NCI-H2227 treated with DMSO at 0.1 percent for 48 hours (cell line): ENCODE data around the gene CCDC171.
"Not testable (repeated sequence)": the region's sequence is repeated elsewhere in the genome, so short reads cannot be mapped to it uniquely, and the experiment has no call there.

Experiments used
- DNase-seq: peaks from one replicate; lab custom pipeline; 2025; lab: John Stamatoyannopoulos, UW

CCDC171 gene

DNA sequence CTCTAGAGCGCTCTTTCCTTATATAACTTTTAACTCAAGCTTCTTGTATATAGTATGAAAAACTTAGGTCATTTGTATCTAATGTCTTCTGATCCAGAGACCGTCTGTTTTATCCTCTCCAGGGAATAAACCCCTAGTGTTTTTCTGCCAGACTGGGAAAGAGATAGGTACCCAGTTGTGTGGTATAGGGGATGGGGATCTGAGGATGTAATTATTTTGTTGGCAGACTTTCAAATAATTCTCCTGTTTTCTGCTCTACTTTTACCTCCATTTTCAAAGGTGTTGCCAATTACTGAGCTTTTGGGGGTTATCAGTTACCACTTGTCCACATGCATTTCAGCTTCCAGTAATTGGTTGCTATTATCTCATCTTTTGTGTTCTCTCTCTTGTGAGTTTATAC lies 17.9 kb downstream of the CCDC171 start:
- peak; percentile 86 for DNase-seq

DNA sequence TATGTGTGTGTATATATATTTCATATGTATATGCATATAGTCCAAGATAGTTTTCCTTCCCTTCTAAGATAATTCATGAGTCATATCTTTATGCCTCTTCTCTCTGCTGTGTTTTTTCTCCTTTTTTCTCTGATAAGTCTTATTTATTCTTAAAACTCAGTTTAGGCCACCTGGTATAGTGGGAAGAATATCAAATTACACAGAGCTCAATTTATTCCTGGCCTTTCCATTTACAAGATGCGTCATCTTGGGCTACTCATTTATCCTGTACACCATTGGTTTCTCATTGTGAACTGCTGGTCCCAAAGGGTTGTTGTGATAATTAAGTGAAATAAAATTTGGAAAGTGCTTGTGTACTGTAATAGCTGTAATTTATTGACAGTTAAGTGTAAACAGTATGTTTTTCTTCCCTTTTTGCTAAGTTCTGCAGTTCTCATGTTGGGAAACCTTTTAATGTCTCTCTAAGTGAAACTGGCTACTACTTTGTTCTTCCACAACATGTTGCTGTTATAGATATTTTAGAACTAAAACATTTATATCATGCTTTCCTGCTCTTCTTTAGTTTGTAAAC lies 19.4 kb downstream of the CCDC171 start:
- DNase-seq, result peak; percentile 84

DNA sequence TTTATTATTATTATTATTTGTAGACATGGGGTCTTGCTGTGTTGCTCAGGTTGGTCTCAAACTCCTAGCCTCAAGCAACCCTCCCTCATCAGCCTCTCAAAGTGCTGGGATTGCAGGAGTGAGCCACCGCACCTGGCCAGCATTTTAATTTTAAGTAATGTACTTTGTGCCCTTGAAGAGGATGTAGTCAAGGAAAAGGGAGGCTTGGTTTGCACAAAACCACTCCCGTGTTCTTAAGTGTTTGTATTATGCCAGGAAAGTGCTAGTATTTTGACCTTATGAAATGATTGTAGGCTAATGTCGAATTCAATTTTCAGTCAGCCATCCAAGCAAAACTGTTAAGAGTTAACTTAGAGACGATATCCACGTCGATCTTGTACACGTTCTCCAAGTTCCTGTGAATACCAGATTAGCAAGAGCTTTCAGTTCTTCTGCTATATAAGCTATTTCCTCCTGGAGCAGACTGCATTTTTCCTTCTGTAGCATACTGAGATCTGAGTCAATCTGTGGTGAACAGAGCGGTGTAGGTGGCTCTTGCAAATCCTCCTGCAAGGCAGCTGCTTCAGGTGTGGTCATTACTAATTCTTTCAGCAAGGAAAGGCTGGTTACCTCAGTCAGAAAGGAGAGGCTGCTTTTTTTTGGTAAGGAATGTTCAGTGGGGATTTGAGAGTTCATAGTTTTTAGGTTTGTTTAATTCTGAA lies 23.7 kb downstream of the CCDC171 start:
- peak; percentile 11 for DNase-seq

DNA sequence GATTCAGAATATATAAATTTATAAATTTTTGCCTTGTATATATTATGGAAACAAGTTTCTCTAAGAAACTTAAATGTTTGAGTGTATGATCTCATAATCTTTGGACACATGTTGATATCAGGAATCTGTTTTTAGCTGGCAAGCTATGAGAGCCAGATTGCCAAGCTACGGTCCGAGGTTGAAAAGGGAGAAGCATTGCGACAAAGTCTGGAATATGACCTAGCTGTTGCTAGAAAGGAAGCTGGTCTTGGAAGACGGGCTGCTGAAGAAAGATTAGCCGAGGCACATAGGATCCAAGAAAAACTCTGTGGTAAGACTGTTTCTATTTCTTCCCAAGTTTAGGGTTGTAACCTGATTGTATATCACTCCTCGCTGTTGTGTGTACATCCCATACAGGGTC lies 25.9 kb downstream of the CCDC171 start:
- no peak for DNase-seq

DNA sequence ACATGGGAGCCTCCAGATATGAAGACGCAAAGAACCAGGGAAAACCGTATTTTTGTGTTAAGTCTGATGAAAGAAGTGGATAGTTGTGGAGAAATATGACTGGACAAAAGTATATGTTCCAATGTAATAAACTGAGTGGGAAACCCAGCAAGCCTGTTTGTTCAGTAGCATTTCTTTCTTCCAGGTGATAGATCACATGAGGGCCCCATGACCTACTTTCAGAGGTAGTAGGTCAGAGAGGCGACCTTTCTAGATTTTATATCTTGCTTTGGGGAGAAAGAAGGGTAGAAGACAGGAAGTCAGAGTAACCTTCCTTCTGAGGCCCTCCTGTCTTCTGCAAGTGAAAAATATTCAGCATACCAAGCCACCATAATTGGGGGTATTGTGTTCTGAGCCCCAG lies 31.5 kb downstream of the CCDC171 start:
- DNase-seq, result no peak

DNA sequence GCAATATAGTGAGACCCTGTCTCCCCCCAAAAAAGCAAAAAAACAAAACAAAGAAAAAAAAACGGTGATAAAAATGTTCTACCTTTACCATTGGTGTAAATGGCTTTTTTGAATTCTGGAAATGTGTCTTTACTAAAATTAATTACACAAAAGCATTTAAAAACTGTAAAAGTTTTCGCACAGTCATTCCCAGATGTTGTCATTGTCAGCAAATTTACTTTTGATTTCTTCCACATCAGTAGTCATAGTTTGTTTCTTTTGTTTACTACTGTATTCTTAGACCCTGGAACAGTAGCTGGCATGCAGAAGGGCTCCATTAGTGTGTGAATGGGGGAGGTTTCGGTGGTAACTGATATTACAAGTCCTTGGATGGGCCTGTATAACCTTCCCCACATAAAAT lies 39.5 kb downstream of the CCDC171 start:
- DNase-seq, result no peak

DNA sequence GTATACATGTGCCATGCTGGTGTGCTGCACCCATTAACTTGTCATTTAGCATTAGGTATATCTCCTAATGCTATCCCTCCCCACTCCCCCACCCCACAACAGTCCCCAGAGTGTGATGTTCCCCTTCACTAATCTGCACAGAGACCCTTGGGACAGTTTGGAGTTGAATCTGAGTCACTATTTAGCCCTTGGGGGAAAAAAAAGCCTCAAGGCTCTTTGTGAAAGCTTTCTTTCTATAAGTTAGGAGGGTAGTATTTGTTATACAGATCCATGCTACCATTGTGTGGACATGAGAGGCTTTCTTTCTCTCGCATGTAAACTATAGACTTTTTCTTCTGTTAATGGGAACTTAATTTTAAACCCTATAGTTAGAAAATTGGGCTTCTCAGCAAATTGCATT lies 40.1 kb downstream of the CCDC171 start:
- DNase-seq, result not testable (repeated sequence)

DNA sequence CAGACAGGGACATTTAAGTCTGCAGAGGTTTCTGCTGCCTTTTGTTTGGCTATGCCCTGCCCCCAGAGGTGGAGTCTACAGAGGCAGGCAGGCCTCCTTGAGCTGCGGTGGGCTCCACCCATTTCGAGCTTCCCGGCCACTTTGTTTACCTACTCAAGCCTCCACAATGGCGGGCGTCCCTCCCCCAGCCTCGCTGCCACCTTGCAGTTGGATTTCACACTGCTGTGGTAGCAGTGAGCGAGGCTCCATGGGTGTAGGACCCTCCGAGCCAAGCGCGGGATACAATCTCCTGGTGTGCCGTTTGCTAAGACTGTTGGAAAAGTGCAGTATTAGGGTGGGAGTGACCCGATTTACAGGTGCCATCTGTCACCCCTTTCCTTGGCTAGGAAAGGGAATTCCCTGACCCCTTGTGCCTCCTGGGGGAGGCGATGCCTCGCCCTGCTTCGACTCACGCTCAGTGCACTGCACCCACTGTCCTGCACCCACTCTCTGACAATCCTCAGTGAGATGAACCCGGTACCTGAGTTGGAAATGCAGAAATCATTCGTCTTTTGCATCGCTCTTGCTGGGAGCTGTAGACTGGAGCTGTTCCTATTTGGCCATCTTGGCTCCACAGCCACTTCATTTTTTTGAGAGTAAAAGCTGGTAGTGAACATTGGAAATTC lies 48.0 kb downstream of the CCDC171 start:
- not testable (repeated sequence) for DNase-seq

DNA sequence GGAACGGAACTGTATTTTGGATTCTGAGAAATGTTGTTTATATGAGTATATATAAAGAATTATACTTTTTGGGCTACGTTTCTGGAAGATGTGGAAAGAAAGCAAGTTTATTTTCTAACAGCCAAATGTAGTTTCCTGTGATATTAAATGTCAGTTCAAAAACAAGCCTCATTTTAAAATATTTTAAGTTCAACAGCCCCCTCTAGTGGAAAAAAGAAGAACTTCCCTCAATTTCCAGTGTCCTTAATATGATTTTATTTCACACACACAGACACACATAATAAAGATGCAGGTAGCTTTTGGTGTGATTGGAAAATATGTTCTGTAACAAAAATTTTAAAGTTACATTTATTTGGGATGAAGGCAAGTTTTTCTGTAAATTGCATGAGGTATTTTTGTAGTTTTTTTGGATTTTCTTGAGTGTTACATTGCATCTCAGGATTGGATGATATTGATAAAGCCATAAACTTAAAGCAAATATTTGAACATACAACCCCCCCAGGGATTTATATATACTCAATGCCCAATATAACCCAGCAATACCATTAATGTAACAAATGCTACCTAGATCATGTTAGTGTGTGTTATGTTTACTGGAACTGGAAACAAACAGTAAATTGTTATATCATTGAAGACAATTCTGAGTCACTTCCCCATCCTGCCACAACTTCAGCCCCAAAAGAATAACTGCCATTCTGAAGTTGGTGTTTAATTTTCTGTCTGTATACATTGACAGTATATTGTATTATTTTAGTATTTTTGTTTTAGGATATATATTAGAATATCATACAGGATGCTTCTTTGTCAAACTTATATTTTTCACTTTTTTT lies 54.0 kb downstream of the CCDC171 start:
- peak; percentile 79 for DNase-seq

DNA sequence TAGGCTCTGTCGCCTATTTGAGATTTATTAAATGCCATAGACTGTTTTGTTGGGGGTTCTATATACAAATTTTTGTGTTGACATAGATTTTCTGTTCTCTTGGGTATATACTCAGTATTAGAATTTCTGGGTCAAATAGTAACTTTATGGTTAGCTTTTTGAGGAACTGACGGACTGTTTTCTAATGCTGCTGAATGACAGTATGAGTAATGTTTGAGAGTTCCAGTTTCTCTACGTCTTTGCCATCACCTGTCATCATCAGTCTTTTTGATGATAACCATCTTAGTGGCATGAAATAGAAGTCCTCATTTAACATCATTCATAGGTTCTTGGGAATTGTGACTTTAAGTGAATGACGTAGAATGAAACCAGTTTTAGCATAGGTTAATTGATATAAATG lies 60.1 kb downstream of the CCDC171 start:
- no peak for DNase-seq

DNA sequence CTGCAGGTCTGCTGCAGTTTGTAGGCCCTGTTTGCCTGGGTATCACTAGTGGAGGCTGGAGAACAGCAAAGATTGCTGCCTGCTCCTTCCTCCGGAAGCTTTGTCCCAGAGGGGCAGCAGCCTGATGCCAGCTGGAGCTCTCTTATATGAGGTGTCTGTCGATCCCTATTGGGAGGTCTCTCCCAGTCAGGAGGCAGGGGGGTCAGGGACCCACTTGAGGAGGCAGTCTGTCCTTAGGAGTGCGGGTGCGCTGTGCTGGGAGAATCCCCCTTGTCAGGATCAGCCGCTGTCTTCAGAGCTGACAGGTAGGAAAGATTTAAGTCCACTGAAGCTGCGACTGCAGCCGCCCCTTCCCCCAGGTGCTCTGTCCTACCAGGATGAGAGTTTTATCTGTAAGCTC lies 64.9 kb downstream of the CCDC171 start:
- no peak for DNase-seq

DNA sequence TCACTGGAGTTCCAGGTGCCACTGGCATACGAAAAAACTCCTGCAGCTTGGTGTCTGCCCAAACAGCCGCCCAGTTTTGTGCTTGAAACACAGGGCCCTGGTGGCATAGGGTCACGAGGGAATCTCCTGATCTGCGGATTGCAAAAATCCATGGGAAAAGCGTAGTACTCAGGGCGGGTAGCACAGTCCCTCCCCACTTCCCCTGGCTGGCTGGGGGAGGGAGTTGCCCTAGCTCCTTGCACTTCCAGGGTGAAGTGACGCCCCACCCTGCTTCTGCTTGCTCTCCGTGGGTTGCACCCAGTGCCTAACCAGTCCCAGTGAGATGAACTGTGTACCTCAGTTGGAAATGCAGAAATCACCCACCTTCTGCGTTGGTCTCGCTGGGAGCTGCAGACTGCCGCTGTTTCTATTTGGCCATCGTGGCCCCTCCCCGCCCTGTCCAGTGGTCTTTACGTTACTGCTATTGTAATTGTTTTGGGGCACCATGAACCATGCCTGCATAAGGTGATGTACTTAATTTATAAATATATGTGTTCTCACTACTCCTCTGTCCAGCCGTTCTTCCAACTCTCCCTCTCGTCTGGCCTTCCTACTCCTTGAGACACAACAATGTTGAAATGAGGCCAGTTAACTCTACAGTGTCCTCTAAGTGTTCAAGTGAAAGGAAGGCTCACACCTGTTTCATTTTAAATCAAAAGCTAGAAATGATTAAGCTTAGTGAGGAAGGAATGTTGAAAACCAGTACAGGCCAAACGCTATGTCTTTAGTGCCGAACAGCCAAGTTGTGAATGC lies 65.9 kb downstream of the CCDC171 start:
- DNase-seq, result no peak

DNA sequence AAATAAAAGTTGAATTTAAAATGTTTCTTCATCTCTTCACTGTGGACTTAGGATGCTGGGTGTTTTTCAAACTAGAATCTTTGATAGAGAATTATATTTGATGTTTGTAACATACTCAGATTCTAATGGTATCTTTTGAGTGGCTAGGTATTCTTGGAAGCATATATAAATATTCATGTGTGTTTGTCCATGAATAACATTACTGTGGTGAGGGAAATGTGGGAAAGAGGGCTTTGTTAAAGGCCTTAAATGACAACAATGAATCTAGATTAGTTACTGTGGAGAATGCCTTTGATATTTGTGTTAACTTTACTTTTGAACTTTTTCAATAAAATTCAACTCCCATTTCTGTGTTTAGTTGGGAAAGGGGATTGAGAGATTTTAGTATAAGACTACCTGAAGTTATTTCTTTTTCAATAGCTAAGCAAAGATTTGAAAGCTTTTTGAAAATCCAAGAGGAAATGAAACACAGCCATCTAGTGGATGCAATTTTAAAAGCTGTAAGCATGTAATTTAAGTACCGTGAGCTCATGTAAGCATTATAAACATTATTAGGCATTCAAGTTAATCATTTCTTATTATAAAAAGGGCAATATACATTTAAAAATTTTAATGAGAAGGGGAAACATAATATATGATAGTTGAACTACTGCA lies 69.6 kb downstream of the CCDC171 start:
- peak; percentile 17 for DNase-seq

DNA sequence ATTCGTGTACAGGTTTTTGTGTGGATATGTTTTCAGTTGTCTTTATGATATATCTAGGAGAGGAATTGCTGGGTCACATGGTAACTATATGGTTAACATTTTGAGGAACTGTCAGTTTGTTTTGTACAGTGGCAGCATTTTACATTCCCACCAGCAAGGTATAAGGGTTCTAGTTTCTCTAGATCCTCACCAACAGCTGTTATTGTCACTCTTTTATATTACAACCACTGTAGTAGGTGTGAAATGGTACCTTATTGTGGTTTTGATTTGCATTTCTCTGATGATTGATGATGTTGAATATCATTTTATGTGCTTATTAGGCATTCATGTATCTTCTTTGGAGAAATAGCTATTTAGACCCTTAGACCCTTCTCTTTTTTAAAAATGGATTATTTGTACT lies 82.9 kb downstream of the CCDC171 start:
- no peak for DNase-seq

DNA sequence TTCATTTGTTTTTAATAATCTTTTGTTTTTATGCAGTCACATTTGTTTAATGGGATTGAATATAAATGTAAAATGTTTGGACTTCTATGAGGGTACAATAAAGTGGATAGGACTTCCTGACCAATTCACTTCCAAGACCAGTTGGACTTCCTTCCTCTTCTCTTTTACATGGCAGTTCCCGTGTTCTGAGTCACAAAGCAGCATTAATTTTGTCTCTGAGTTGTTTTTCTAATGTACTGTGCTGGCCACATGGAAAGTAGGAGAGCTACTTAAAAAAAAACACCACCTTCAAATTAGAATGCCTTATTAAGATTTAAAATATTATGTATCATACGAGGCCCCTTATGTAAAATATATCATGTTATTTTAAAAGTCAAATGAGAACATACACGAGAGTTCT lies 87.3 kb downstream of the CCDC171 start:
- no peak for DNase-seq

DNA sequence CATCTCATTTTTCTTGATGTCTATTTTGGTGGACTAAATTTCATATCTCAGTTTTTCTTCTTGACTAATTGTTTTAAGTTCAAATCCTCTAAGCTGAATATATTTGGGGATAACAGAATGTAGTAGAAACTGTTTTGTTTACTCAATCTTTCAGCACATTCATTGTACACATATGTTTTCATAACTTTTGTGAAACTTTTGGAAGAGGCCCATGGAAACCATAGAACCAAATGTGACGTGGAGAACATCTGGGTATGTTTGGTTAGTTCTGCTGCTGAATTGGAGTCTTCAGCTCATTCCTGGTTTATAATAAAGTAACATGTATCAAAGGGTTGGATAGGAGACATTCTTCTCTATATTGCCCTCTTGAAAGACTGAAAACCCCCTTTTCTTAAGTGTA lies 88.4 kb downstream of the CCDC171 start:
- DNase-seq, result no peak

DNA sequence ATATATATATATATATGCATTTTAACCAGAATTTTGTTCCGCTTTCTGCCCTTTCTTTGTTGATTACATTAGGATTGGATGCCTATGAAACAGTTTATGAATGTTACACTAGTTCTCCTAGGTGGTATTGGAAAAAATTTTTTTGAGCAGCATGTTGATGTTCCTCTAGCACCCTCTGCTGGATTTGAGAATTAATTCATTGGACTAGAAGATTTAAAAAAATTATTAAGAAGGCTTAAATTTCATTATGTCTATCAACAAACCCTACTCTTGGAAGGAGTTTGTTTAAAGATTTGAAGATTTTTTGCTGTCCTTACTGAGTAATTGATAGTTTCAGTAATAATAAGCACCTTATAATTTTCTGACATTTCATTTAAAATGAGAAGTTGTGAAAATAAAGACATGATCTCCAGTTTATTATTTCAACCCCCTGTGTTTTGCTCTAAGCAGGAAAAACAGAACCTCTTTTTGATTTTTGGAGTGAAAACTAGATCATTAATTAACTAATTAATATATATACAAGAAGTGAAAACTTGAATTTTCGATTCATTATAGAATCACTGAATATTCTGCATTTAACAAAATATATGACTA lies 89.6 kb downstream of the CCDC171 start:
- peak; percentile 48 for DNase-seq

DNA sequence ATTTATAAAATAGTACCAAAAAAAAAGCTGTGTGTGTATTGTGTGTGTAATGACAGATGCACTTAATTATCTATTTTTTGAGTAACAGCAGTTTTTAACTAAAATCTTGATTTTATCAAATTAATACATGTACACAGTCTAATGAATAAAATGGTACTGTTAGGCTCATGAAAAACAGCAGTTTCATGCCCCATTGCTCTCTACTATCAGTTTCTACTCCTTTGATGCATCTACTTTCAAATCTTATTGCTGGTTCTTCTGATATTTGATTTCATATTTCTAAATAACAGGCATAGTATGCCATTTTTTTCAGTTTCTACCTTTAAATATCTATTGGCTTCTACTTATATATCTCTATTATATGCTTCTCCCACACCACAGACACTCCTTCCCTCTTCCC lies 117.4 kb downstream of the CCDC171 start:
- no peak for DNase-seq

DNA sequence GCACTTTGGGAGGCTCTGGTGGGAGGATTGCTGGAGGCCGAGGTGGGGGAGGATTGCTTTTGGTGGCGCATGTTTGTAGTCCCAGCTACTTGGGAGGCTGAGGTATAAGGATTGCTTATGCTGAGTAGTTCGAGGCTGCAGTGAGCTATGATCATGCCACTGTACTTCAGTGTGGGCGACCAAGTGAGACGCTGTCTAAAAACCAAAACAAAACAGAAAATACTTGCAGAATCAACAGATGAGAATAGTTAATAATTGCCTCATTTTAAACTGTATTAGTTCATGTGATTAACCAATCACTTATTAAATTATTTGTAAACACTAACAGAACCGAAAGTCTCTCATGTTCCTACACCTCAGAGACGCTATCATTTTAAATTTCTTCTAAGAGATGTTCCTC lies 118.1 kb downstream of the CCDC171 start:
- DNase-seq, result no peak

DNA sequence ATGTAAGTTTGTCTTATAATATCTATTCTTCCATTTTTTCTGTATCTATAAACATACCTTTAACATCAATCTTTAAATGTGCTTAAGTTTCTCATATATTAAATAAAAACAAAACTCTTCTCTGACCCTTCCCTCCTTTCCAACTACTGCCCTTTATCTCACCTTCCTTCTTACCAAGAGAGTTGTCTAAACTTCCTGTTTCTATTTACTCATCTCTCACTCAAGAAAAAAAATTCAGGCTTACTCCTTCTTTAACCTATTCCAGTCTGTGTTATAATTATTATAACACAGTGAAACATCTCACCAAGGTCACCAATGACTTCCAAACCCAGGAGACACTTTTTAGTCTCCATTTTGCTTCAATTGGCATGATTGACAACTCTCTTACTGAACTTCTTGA lies 140.9 kb downstream of the CCDC171 start:
- no peak for DNase-seq

DNA sequence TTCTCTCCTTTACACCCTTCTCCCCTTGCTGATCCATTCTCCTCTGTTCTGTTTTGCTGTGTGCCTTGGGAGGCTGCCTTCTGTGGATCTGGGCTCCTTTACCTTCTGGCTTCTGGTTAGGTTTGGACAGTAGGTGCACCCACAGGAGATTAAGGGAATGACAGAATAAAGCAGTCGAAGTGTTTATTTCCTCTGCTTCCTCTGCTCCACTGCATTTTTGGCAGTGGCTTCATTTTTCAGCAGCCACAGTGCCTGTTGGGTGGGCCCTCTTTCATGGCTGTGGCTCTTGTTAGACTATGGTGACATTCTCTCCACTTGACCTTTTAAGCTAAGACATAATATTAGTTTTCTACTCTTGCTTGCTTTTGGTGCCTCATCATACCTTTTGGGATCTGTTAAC lies 144.1 kb downstream of the CCDC171 start:
- DNase-seq, result no peak
